ENCODE measurements around the gene CNTNAP1.

Gene CNTNAP1

DNA sequence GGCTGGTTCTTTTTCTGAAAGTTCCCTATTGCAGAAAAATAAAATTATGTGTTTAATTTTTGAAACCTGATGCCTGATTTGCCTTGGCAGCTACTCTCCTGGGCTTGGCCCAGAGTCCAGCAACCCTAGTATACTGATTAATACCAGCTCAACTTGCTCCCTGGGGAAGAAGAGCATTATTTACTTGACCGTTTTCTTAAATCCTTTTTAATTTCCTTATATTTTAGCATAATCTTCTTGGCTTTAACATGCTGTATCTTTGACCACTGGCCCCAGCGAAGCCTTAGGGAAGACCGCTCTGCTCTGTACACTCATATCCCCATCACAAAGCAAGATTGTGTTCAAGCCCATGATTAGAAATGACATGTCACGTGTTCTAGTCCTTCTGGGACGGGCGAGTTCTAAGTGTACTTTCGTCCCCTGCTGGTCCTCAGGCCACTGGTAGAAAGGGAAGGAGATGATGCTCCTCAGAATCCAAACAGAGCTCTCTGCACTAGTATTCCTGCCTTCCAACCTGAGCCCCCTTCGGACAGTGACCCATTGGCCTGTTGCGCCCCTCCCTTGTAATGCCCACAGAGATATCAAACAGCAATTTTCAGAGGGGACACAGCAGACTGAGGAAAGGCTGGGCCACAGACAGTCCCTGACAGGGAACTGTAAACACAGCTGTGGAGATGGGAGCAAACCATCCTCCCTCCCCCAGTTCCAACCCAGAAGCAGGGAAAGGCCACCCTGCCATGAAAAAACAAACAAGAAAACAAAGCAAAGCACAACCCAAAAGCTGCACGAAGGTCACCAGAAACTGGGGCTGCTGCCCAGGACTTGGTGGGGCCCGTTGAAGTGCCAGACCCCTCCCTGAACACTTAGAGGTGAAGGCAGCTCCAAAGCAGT, 66.8 kb downstream of the CNTNAP1 start:
- no peak overlapping the region for H3K4me3 ChIP-seq (ENCODE audit: low read depth, low read length)
- TF ChIP-seq, protein P1, sequence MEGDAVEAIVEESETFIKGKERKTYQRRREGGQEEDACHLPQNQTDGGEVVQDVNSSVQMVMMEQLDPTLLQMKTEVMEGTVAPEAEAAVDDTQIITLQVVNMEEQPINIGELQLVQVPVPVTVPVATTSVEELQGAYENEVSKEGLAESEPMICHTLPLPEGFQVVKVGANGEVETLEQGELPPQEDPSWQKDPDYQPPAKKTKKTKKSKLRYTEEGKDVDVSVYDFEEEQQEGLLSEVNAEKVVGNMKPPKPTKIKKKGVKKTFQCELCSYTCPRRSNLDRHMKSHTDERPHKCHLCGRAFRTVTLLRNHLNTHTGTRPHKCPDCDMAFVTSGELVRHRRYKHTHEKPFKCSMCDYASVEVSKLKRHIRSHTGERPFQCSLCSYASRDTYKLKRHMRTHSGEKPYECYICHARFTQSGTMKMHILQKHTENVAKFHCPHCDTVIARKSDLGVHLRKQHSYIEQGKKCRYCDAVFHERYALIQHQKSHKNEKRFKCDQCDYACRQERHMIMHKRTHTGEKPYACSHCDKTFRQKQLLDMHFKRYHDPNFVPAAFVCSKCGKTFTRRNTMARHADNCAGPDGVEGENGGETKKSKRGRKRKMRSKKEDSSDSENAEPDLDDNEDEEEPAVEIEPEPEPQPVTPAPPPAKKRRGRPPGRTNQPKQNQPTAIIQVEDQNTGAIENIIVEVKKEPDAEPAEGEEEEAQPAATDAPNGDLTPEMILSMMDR (IDR thresholded peaks at IDR 0.05; ENCODE audit: insufficient read depth, low read depth, low read length, missing control alignments), result no peak
- DNase-seq (ENCODE audit: low read depth), result no peak

Measured in GM12865 (cell line).